NCI-H2196 (cell line): ENCODE measurements around the gene LRRC8B.

Experiments
- DNase-seq: peaks from one replicate; lab custom pipeline; 2025; ENCODE audit not compliant: unreplicated experiment; lab: John Stamatoyannopoulos, UW

Gene LRRC8B

DNA sequence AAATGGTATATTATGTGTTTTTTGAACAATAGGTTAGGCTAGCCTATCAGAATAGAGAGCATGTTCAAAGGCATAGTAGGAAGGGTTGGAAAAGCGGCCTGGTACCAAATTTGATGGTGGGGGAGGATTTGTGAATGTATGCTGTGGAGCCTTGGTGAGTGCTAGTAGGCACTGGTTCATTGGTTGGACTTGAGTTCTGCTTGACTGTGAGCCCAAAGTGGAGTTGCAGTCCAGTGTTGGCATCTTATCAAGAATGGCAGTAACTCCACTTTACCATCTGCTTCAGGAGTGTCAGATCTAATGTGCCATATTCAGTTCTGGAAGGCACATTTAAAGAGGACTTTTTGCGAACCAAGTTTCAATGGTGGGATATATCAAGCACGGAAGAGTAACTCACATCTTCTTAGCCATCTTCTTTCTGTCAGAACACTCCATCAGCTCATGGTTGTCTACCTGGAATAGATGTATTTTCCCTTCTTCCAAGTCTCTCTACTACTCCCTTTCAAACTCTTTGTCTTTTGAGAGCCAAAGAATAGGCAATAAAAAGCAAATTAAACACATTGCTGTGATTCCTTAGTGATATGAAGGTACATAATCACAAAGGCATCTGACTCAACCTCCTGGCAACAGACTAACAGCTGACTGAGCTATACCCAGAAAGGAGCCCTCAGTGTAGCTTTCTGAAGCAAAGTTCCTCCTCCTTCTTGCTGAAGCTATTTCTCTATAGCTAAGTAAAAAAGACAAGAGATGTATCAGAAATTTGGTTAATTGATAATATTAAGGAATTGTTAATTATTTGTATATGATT lies 21.7 kb downstream of the LRRC8B start:
- DNase-seq: peak; percentile 26

DNA sequence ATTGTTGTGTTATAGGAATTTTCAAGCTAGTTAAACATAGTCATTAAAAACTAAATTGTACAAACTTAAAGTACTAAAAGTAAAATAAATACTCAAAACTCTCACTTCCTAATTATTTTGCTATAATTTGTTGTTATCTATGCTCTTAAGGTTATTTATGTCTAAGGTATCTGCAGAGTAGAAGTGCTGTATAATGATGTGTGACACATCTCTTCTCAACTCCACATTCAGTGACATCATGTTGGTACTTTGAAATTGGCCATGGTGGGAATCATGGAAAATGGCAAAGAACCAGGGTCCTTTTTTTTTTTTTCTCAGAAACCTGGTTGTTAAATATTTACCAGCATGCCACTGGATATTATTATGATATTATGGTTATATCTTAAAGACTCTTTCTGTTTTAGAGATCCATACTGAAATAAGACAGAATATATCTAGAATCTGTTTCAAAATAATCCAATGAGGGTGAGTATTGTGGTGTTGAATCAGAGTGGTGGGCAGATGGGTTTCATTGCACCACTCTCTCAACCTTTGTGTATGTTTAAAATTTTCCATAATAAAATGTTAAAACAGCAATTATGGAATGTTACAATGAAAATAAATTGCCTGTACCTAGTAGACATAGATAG lies 22.4 kb downstream of the LRRC8B start:
- no peak for DNase-seq

DNA sequence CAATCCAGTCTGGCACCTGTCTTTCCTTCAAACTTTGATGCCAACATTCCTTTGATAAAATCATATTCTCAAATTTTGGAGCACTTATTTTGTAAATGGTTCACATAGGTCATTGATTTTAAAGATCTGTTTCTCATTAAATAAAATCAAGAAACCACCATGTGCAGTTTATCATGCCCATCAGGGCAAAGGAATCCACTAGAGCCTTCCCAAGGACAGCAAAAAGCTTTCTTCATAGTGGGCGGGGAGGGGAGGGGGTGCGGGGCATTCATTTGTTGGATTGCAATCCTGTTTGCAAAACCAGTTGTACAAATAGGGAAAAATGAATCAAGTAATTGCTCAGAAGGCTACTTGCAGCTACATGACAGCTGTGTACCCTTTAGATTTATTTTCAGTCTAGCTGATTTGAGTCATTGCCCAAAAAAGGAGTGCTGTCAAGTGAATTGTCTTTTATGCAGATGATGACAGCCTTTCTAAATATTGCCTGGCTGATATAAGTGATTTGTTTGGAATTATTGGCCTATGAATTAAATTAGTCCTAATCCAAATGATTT lies 23.0 kb downstream of the LRRC8B start:
- peak; percentile 47 for DNase-seq

DNA sequence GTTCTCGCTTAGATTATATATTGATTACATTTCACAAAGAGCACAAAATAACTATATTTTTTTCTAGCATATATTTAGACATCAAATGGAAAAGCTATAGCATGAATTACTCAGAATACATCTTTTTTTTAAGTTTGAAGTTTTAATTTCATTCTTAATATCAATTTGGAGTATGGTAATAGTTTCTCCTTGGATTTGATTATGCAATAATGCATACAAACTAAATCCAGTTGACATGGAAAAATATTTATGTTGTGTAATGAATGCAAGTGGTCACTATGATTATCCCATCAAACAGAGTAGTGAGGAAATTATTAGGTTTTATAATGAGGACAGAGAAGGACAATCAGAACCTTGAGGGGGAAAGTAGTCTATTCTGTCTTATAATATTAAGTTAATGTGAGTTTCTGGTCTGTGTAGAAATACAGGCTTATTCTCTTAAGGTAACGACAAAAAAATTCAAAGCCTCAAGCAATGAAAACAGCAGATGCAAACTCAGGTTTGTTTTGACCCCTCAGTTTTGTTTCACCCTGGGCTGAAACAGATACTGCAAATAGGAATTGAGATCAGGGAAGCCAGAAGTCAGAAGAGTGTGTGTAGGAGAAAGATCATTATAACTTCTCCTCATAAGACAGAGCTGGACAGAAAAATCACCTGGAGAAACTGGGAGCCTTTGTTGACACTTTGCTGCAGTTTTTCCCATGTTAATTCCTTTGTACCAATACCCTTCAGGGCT lies 23.7 kb downstream of the LRRC8B start:
- DNase-seq: no peak

DNA sequence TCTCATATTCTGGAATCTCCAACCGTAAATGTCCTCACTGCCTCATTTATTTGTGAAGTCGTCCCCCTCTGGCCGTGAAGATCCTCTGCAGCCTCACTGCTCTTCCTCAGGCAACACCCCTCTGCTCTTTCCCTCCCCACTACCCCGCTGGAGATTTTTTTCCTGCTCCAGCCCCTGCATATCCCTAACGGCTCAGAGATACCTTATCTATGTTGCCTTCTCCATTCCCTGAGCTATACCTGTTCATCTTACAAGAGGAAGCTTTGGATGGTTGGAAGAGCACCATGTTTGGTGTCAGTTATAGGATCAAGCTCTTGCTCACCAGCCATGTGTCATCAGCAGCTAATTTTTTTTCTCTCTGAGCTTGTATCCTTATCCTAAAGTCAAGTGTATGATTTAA lies 26.4 kb downstream of the LRRC8B start:
- no peak for DNase-seq

DNA sequence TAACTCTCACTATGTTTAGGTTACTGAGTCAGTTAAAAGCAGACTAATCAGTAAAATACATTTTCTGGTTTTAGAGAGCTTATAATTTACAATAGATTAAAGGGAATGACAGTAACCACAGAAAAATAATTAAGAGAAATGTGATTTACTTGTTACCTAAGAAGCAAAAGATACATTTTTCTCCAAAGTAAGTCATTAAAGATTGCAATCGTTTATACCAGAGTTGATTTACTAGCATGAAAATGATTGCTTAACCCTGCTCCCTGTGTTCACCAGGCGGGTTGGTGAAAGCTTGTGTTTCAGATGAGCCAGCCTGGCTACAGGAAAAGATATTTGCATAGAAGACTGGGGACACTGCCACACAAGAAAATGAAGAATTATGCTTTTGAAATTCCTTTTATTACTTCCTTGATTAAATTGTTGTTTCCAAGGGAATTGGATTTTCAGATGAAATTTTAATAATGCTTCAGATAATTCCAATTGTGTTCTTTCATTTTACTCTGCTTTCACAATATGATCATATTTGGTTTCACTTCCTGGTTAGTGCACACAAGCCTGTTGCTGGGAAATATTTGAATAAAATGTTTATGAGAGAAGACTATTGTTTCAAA lies 27.9 kb downstream of the LRRC8B start:
- DNase-seq: peak; percentile 79

DNA sequence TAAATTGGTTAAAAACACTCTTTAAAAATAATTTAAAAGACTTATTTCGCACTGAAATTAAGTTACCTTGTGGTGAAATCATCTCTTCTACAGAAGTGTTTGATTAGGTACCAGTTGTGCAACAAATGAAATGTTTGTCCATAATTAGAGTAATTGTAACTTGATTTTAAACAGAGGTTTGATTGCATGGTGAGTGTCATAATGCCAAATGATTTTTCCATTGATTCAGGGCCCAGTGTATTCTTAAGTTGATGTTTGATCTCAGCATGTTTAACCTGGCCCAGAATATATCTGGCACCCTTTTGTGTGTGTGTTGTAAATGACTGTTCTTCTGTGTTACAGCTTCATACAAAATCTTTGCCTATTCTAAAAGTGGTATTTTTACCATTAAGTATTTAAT lies 28.5 kb downstream of the LRRC8B start:
- peak; percentile 69 for DNase-seq

DNA sequence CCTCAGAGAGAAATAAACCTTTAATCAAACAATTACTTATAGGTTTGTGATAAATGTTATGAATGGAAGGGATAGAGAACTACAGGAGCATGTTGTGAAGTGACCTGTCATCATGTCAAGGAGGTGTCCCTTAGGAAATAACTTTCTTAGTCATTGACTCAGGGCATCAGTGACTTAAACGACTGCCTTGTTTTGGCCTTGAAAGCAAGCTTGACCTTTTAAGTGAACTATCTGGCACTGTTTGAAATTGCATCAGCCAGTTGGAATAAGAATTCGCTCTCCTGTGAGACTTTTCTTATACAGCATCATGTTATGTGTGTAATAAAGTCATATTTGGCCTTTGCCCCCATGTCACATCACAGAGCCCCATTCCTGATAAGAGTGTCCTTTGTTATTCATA lies 30.9 kb downstream of the LRRC8B start:
- DNase-seq: no peak

DNA sequence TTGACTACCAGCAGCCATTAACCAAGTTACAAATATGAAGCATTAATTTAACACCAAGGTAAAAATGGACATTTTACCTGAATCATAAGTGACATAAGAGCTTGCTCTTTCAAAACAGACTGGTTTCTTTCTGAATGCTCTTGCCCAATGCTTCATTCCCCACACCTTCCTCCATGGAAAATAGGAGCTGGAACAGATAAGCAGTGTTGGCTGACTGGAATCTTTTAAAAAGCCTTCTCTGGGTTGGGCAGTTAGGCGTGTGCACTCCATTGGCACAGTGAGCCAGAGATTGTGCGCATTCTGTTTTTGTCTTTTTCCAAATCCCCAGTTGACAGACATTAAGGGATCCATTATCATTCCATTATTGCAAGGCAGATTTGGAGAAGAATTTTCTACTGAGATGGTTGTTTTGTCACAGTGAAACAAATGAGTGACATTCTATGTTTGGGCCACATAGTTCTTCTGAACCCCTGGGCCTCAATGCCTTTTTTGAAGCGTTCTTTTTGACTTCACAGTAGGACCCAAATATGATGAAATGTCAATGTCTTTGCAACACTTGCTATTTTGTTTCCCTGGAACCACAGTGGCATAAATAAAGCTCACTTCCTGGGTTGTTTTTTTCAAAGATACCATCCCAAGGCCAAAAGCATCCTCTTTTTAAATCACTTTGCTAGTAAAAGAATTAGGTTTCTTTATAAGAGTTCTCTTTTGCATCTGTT lies 32.3 kb downstream of the LRRC8B start:
- DNase-seq: no peak

DNA sequence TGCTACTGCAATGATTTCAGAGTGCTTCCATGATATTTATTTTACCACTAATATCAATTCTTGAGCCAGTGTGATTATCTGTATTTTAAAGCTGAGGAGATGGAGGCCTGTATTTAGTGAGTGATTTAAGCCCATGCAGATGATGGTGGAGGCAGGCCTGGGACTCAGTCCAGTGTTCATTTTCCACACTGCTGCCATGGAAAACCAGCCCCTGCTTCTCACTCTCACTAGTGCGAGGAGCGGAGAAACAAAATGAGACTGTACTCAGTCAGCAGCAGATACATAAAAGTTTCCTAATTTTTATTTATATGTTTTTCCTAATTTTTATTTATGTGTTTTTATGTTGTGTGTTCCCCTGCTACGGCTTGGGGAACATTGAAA lies 32.8 kb downstream of the LRRC8B start:
- no peak for DNase-seq

DNA sequence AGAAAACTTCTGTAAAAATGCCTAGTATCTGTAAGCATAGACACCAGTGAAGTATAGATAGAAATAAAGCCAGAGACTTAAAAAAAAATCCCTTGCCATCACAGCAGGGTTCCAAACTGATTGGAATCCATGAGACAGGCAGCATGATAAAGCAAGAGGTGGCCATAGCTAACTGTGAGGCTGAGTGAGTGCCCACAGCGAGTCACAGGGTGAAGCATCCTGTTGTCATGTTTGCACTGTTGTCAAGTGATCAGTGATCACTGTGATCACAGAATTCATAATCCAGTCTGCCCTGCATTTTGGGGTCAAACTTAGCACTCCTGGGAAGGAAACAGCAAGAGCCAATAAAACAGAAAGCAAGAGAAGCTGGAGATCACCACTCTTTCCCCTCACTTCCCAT lies 33.3 kb downstream of the LRRC8B start:
- DNase-seq: no peak

DNA sequence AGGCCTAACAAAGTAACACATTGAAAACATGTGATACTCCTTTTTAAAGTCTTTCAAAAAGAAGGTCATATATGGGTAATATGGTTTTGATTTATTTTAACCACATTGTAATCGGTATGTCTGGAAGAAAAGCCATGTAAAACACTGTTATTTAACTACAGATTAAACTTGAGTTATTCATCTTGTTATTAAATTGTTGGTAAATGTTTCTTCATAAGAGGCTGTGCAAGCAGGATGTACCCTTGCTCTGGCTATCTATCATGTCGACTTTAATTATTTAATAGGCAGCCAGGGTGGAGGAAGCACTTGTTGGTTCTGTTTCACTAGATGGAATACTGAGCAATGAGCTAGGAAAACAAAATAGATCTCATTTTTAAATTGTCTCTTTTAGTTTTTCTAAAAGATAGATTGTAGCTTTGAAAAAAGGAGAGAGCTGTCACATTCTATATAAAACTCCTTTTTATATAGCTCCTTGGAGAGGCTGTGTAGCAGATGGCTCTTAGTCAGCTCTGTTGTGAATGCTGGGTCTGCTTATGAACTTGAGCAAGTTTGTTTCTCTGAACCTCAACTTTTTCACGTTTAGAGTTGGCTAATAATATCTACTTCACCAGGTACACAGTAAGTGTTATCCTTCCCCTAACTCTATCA lies 39.5 kb downstream of the LRRC8B start:
- no peak for DNase-seq

DNA sequence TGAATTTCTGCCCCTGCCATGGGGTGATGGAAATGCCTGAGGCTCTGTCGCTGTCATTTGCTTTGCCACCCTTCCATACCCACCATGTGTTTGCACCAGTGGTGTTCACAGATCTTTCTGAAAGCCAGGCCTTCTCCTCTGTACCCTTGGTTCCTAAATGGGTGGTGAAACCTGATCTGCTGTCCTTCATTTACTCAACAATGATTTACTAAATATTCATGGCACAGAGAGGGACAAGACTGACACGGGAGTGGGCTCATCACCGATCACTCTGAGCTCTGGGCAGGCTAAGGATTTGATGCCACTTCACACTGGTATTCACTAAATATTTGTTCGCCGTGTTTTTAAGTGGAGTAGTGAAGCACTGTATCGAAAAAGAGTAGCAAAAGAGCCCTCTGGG lies 40.9 kb downstream of the LRRC8B start:
- DNase-seq: no peak

DNA sequence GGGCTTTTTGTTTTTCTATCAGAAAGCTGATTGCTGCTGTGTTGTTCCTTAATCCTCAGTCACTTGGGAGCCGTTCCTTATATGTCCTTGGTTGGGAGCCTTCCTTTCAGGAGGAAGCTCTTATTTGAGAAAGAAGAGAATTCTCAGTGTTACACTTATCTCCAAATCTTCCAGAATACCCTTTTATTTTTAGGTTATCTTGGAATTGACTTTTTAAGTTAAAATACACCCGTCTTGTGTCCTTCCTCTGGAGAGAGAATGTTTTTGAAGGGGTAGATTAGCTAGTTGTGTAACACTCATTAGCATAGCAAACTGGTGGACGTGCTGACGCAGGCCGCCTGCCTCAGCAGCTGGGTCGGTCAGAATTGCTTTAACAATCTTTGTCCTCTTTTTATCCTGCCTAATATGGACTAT lies 42.1 kb downstream of the LRRC8B start:
- no peak for DNase-seq

DNA sequence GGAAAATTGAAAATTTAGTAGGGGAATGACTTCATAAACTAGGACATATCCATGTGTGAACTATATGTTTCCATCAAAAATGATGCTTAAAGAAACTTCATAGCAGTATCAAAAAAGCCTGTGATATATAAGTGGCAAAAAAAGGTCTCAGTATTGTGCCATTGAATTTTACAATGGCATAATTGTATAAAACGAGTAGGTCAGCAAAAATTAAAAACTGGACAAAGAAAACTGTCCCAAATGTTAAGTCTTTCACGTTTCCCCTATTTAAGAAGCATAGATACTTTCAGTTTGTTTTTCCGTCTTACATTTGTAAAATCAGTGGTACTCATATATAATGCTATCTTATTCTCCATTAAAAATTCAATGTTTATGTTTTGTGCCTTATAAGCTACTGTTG lies 43.2 kb downstream of the LRRC8B start:
- DNase-seq: no peak

DNA sequence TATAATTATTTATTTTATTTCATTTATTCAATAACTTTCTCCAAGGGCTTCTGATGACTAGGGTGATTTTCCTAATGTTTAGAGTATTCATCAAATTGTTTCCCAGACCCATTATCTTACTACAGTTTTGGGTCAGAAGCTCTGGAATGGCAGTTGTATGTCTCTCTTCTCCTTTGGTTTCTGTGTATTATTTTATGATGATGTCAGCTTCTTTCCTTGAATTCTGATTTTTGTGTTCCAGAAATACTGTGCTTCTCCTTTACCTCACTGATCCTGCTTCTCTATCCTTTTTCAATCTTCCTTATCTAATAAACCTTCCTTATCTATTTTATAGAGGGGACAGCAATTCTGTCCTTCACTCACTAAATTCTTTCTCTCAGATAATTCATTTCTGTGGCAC lies 48.8 kb downstream of the LRRC8B start:
- no peak for DNase-seq

DNA sequence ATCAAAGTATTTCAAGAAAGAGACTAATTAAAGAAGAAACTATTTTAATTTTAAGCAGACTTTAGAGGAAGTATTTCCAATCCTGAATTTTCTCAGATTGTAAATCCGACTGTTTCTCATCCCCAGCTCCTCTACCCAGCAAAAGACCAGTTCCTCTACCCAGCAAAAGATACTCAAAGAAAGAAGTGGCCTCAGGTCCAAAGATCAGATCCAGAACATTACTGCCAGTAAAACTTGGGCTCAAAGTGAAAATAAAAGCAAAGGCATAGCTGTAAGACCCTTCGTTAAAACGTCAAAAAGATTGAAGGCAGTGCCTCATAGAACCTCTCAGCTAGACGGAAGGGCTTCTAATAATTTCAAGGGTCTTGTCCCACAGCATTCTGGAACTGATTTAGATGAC lies 50.0 kb downstream of the LRRC8B start:
- no peak for DNase-seq

DNA sequence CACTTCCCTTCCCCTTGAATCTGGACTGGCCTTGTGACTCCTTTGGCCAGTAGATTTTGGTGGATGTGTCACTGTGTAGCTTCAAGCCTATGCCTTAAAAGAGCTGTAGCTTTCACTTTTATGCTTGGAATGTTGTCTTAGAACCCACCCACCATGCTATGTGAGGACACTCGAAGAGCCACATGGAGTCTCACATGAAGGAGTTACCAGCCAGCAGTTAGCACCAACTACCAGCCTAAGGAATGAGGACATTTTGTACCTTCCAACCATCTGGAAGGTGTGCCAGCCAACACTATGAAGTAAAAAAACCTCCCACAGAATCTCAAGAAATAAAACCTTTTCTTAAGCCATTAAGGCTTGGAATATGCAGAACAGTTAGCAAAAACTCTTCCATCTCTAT lies 50.6 kb downstream of the LRRC8B start:
- no peak for DNase-seq

DNA sequence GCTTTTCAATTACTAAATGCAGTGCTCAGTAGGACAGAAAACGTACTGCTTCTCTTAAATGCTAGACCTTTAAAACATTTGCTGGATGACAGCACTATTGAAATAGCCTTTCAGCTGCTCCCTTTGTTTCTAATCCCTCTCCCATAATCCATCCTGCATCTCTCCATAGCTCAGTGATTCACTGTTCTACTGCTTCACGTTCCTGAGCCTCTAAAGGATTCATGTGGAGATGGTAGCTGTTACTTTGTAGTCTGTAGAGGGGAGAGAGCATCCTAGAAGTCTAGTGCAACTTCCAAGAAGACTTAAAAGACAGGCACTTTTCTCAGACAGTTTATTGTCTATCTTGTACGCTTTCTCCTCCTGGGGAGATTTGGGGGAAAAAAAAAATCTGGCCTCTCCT lies 51.4 kb downstream of the LRRC8B start:
- DNase-seq: no peak

DNA sequence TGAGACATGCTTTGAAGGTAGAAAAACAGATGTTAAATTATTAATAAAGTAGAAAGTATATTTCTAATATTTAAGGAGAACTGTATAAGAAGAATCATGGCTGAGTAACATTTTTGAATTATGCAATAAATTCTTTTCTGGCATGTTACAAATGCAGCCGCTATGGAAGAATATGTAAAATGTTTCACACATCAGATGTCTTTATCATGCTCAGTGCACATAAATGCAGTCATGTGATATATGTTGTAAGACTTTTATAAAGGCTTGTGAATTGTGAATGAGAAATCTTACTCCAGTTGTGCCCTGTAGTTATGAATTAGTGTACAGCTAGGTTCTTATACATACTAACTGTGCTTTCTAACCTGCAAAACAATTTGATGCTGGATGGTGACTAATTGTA lies 53.5 kb downstream of the LRRC8B start:
- DNase-seq: no peak
